Stimulated activated CD8-positive, alpha-beta memory T cell treated with anti-CD3 and anti-CD28 coated beads, Interleukin-2, amount 100 ng/mL, for 48 hours (primary cell): Measurements from ENCODE around the gene PDSS2.
"Not testable (repeated sequence)": the region's sequence is repeated elsewhere in the genome, so short reads cannot be mapped to it uniquely, and the experiment has no call there.

ENCODE experiments used
- DNase-seq, 2 donors: peaks; one replicate each; pipeline ENCODE4 v3.0.0-alpha.2; 2020; ENCODE audit warnings: low read depth in 2 of 2

Gene PDSS2

DNA sequence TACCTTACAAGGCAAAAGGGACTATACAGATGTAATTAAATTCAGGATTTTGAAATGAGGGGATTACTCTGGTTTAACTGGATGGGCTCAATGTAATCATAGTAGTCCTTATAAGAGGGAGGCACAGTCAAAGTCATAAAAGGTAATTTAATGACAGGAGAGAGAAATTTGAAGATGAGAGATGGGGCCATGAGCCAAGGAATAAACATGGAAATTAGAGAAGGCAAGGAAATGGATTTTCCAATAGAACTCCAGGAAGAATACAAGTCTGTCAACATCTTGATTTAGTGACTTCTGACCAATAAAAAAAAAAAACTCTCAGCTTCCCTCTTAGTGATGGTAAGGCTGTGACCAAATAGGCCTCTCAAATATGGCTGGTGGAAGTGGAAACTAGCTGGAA, 242.1 kb downstream of the PDSS2 start:
- no peak for DNase-seq

- no peak for DNase-seq
These were observed 243.0 kb downstream of the PDSS2 start for GRCh38 chr6:107216197-107216933.

DNA sequence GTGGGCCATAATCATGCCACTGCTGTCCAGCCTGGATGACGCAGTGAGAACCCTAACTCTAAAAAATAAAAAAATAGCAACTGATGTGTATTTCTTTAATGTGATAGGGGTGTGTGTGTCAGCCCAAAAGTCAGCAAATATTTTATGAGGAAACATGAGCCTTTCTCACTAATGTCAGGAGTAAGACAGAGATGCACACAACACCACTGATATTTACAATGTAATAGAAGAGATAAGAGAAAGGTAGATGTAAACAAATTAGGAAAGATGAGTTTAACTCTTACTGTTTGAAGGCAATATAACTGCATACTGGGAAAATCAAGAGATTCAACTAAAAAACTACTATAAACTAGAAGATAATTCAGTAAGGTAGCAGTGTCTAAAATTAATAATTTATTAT, 244.0 kb downstream of the PDSS2 start:
- DNase-seq, result no peak

GRCh38 chr6:107214655-107215054, 244.7 kb downstream of the PDSS2 start:
- DNase-seq, result no peak

- no peak for DNase-seq
These were observed 249.7 kb downstream of the PDSS2 start for GRCh38 chr6:107209406-107210305.

- DNase-seq, result no peak
These were observed 252.0 kb downstream of the PDSS2 start for GRCh38 chr6:107207251-107207873.

DNA sequence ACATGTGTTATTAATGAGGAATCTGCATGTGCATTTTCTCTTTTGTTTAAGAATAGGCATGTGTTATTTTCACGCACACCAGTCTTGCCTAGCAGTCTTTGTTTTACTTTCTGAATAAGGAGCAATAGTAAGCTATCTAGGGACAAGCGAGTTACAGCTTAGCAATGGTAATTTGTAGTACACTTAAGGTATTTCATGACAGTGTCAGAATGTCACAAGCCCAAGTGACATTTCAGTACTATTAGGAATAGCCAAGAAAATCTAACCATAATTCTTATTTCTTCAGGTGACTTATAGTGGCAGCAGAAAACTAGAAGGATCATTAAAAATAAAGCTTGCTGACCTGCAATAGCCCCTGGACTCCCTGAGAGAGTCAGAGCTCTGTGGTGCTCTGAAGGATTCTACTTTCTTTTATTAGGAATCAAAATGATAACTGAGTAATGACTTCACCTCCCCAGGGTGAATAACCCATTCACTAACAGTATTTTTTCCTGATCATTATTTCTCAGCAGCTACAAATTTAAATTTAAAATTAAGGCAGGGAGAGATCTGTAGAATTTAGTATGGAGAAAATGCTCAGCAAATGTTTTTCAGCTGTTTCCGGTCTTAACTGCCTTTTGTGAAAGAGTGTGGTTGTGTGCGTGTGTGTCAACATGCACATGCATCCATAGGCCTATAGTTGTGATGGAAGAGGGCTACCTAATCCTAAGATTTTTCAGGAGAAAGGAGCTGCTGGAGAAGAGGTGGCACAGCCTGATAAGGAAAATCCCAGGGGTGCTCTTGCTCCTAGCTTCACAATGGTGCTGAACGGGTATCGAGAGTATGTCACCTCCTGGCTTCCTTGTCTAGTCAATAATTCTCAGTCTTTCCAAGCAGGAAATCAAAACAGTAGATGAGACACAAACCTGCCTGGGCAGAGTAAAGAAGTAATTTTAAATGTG, 254.0 kb downstream of the PDSS2 start:
- no peak for DNase-seq

DNA sequence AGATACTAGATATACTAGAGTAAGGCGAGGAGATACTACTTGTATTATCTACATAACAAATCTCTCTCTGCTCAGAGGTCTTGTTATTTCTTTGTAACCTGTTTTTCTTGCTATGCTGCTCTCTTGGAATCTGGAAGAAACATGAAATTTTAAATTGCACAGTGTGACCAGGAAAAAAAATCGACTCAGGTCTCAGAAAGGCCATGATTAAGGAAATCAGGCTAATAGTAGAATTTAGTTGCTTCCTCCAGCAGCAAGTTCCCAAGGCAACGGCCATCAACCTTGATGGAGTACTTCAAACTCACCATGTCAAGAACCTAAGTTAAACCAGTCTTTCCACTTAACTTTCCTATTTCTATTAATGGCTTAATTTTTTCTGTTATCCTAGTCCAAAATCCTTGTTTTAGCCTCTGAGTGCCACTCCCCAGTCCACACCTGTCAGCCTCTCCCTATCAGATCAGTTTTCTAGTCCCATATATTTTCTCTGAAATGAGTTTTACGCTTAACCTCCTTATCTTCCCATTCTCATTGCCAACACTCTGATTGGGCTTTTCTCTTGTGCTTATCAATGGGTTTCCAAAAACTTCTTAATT, 256.4 kb downstream of the PDSS2 start:
- DNase-seq, result no peak

GRCh38 chr6:107198631-107199416, 260.5 kb downstream of the PDSS2 start:
- no peak for DNase-seq

DNA sequence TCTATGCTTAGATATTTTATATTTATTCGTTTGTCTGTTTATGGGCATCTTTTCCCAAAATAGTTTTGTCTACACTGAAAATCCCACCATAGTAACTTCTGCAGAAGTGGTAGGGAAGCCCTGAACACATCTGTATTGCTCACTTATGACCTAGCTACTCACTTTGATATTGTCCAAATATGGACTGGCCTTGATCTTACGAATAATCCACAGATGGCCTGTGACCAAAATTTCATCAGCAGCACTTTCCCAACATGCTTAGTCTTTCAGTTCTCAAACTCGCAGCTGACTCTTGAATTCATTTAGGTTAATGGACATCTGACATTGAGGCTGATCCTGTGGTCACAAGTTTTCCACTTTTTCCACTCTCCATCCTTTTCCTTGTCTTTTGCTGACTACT, 263.2 kb downstream of the PDSS2 start:
- DNase-seq, result no peak

GRCh38 chr6:107194723-107195122, 264.6 kb downstream of the PDSS2 start:
- not testable (repeated sequence) for DNase-seq

DNA sequence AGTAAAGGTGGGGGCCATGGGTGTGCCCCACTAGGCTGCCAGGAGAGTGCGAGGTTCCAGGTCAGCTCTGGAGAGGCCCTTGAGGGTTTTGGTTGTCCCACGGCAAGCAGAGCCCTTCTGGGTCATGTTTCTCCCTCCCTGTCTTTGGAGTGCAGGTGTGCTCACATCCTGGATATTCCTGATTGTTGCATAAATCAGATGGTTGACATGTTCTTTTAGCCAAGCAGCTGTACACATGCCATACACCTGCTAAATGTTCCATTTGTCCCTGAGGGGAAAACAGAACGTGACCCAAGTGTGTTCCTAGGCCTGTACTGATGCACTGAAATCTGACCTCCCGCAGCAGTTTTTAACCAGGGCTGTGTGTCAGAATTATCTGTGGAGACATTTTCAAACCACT, 266.5 kb downstream of the PDSS2 start:
- no peak for DNase-seq

GRCh38 chr6:107187630-107188029, 271.7 kb downstream of the PDSS2 start:
- no peak for DNase-seq

DNA sequence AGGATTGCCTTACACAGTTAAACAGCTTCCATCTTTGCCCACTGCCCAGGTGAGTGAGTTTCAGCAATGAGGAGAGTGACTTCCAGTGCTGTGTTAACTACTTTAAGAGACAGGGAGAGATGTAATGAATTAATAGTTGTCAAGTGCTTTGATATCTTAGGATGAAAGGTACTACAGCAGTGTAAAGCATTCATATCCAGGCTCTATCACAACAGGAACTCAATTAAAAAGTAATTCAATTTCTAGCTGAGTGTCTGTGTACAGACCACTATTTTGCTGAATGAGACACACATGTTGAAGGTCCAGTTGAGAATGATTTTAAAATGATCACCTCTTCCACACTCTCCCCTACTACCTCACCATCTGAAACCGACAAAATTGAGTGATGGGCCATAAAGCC, 273.3 kb downstream of the PDSS2 start:
- DNase-seq, result no peak

DNA sequence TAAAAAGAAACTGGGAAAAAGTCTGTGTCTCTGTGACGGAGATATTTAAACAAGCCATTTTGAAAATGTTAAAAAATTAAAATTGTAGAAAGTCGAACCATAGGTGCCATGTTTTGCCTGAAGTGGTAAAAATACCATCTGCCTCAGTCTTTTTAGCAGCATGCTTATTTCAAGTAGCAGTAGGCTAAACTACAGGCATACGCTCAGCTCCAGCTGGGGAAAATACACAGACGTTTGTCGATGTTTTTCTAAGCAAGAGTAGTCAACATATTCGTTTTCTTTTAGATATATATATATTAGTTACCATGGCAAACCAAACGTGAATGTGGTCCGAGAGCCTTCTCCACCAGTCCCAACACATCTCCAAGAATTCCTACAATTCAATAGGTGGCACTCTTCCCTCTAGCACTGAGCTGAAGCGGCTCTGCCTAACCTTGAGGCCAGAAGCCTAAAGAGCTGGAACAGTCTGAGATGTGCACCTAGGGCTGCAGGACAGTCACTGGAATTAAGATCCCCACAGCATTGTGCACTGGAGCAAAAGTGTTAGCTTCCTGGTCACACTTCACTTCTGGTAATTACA, 273.9 kb downstream of the PDSS2 start:
- DNase-seq, result no peak

GRCh38 chr6:107184435-107184834, 274.9 kb downstream of the PDSS2 start:
- DNase-seq, result no peak

GRCh38 chr6:107180099-107180498, 279.3 kb downstream of the PDSS2 start:
- no peak for DNase-seq

DNA sequence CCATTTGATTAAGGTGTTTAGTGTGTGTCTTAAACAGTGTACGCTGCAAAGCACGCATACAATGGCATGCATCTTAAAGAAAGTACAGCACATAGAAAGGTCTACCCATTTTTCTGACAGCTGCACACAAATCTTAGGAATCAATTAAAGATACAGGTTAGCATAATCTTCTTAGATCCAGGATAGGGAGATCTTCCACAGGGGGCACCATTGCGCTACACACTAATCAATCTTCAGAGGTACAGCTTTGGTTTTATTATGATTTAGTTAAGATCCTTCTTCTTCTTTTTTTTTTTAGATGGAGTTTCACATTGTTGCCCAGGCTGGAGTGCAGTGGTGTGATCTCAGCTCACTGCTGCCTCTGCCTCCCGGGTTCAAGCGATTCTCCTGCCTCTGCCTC, 280.4 kb downstream of the PDSS2 start:
- DNase-seq, result no peak

- DNase-seq, result no peak
These were observed 285.6 kb downstream of the PDSS2 start for GRCh38 chr6:107173779-107174178.

- DNase-seq, result no peak
These were observed 287.9 kb downstream of the PDSS2 start for GRCh38 chr6:107171513-107171912.
